Pancreas (tissue), 10 donors: Measurements from ENCODE around the gene GATA2. TPM values are rescaled to one million over a fixed set of nuclear protein-coding genes. Genes with fewer than 3 reads are reported as not detected.
A peak's percentile ranks its signal among the peaks of the same experiment; 100 is the strongest.

ENCODE experiments used
- ATAC-seq, 4 donors: fragments of 200-7000 bp; cut with Tn5 transposase; one replicate each; pipeline versions ENCODE4 v1.8.0 to v1.9.1; 2020; ENCODE audit warnings: mild to moderate bottlenecking in 4 of 4, moderate library complexity in 4 of 4
- DNase-seq, 6 donors: peaks; one replicate each; pipeline ENCODE4 v3.0.0-alpha.2; 2020
- FAIRE-seq: peaks from 2 replicates; lab custom pipeline; 2012; peaks lifted over from hg19 to GRCh38; lab: Jason Lieb, UNC
- H3K27ac ChIP-seq, 4 donors: fragments of 200-600 bp; sonication (generic); 1 replicate in 3 of 4; 2 replicates in 1 of 4; pipeline versions ENCODE4 v1.5.0 to v1.8.0; 2020
- H3K27me3 ChIP-seq, 4 donors: fragments of 200-600 bp; one replicate each; pipeline ENCODE4 v1.8.0; 2021
- H3K36me3 ChIP-seq, 3 donors: fragments of 200-600 bp; sonication (generic) in 1 of 3; one replicate each; pipeline versions ENCODE4 v1.5.0 to v1.8.0; 2020 to 2021
- H3K4me1 ChIP-seq, 3 donors: fragments of 200-600 bp; one replicate each; pipeline ENCODE4 v1.8.0; 2021
- H3K4me3 ChIP-seq, 4 donors: fragments of 200-600 bp; sonication (generic) in 2 of 4; one replicate each; pipeline versions ENCODE4 v1.5.0 to v1.8.0; 2020 to 2021
- H3K9me3 ChIP-seq, 4 donors: fragments of 200-600 bp; one replicate each; pipeline ENCODE4 v1.8.0; 2021
- CTCF ChIP-seq, 4 donors: fragments of 200-600 bp; sonication (generic) in 3 of 4; IDR thresholded peaks; one replicate each; pipeline versions ENCODE4 v1.5.0 to v1.8.0; 2021; ENCODE audit warnings: antibody characterized with exemption in 4 of 4
- WGBS, 2 donors: extraction: QIAGEN DNeasy Blood & Tissue Kit; methylation state at CpG; one replicate each; pipeline ENCODE4 v1.1.7; 2013; 5-methylcytosine and 5-hydroxymethylcytosine counted together
- intact Hi-C, 3 donors: fragments of 100-400 bp; cut with DNase I; formaldehyde crosslinking; loops; one replicate each; pipeline versions ENCODE4 v1.11.1 to v1.14.2; 2022
- polyA plus RNA-seq, 2 donors: library from polyadenylated mRNA; stranded (reverse); fragments of 200-250 nt; gene quantifications; one replicate each; pipeline ENCODE4 v1.2.3, GENCODE V29; 2013
- total RNA-seq, 6 donors: library from RNA; stranded (reverse); fragmentation: NEBNext Ultra II Directional in 4 of 6; extraction: Animal tissue kit (Norgen Biotek cat#: 25700) in 4 of 6; gene quantifications; one replicate each; pipeline versions ENCODE4 v1.2.1 to v1.2.4, GENCODE V29; 2021 to 2023
- donor health status: healthy with polysubstance abuse.
- donor health status: DM: no; HTN: no; CAD: no; lungs with moderate emphysema.
- donor health status: DM: no; HTN: no; CAD: no.
- donor health status: control.
- donor health status: control.
- donor health status: Bipolar disorder and iron deficiency.
- donor health status: DM: yes; HTN: yes; CAD: no.
- donor health status: DM: no; HTN: no; CAD: no.
- donor health status: DM: no; HTN: no; CAD: no.
- donor health status: DM: yes; HTN: yes; CAD: no.

The GATA2 gene
- total and polyA plus RNA-seq, 8 donors = 6.2 to 17.1 (median 11.1) TPM

GRCh38 chr3:128473180-128473519, 19.9 kb downstream of the GATA2 start:
- FAIRE-seq = no peak
- no peaks in the 10 kb centered on the region for H3K27me3 ChIP-seq
- H3K4me1 ChIP-seq = peaks cover 3 to 5% (median 3%) of the 10 kb centered on the region in 3 donors
- DNase-seq = peak; percentile 57 to 72 (median 66)
- 23 to 34% methylated on average over 6 of the region's 6 CpGs for WGBS, 2 donors
- H3K4me3 ChIP-seq = no peak overlapping the region
- no peak for TF ChIP-seq CTCF (IDR thresholded peaks at IDR 0.05)
- H3K36me3 ChIP-seq = no peaks in the 10 kb centered on the region
- H3K9me3 ChIP-seq = no peaks in the 10 kb centered on the region
- peak; percentile 59 to 83 (median 70) for ATAC-seq
- intact Hi-C loops = no loop called here
- peak overlapping the region; percentile 3 to 55 (median 34) for H3K27ac ChIP-seq

- WGBS, 2 donors = 34 to 45% methylated on average over 13 of the region's 13 CpGs
- H3K4me3 ChIP-seq = no peak overlapping the region
- FAIRE-seq (no peak), DNase-seq (peak; percentile 69 to 94 (median 85)), ATAC-seq (peak; percentile 92 to 95 (median 93))
- peaks cover 3 to 5% (median 3%) of the 10 kb centered on the region in 3 donors for H3K4me1 ChIP-seq
- intact Hi-C loops = no loop called here
- H3K36me3 ChIP-seq = no peaks in the 10 kb centered on the region
- no peaks in the 10 kb centered on the region for H3K27me3 ChIP-seq
- no peak for TF ChIP-seq CTCF (IDR thresholded peaks at IDR 0.05)
- no peaks in the 10 kb centered on the region for H3K9me3 ChIP-seq
- peak overlapping the region; percentile 17 to 55 (median 34) for H3K27ac ChIP-seq
These were observed 20.4 kb downstream of the GATA2 start for GRCh38 chr3:128472449-128473179.

GRCh38 chr3:128471720-128472119, 21.3 kb downstream of the GATA2 start:
- DNase-seq = no peak
- no peak for FAIRE-seq
- WGBS, 2 donors = 89 to 91% methylated on average over 3 of the region's 3 CpGs

GRCh38 chr3:128471110-128471509, 21.9 kb downstream of the GATA2 start:
- 87 to 90% methylated on average over 2 of the region's 2 CpGs for WGBS, 2 donors
- intact Hi-C loops = no loop called here
- FAIRE-seq (no peak), ATAC-seq (no peak), DNase-seq (no peak)
- Histone ChIP-seq H3K27ac (no peak overlapping the region), H3K9me3 (no peaks in the 10 kb centered on the region), H3K4me1 (peaks cover 3 to 5% (median 3%) of the 10 kb centered on the region in 3 donors), H3K4me3 (no peak overlapping the region), H3K27me3 (no peaks in the 10 kb centered on the region), H3K36me3 (no peaks in the 10 kb centered on the region)
- TF ChIP-seq CTCF (IDR thresholded peaks at IDR 0.05) = no peak

More at GRCh38 chr3:128471720-128472119, 21.3 kb downstream of the GATA2 start:
- peaks cover 3 to 5% (median 3%) of the 10 kb centered on the region in 3 donors for H3K4me1 ChIP-seq
- H3K27me3 ChIP-seq = no peaks in the 10 kb centered on the region
- ATAC-seq = no peak
- intact Hi-C loops = no loop called here
- H3K9me3 ChIP-seq = no peaks in the 10 kb centered on the region
- no peak overlapping the region for H3K27ac ChIP-seq
- no peaks in the 10 kb centered on the region for H3K36me3 ChIP-seq
- H3K4me3 ChIP-seq = no peak overlapping the region
- TF ChIP-seq CTCF (IDR thresholded peaks at IDR 0.05) = no peak
